GM21381 (cell line): ENCODE measurements around the gene SESTD1.
A peak's percentile ranks its signal among the peaks of the same experiment; 100 is the strongest.

Experiments
- ATAC-seq: cut with Tn5 transposase; IDR thresholded peaks from one replicate; pipeline ENCODE4 v1.9.1; 2021; ENCODE audit warnings: mild to moderate bottlenecking, moderate library complexity; ENCODE audit not compliant: unreplicated experiment

SESTD1 gene

DNA sequence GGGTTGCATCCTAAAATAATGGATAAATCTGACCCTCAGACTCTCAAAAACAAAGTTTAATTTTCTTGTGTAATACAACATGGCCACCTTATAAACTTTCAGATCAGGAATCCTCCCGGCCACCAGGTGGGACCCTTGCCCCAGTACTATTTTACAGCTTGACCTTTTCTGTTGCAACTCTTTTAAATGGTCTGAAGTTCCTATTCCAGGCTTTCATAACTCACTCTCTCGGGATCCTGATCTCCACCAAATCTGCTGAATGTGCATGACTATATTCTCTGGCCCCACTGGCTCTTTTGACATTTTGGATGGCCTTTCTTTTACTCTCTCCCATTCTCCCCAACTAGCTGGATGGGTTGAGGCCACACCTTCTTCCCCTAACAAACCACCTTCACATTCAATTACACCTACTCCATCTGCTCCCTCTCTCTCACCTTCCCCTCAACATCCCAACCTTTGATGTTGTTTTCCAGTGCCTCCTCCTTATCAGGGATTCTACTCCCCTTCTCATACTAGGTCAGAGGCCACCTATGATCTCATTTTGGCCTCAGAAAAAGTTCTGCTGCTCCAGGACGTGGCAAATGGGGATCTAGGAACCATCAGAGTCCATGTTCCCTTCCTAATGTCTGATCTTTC lies 70.8 kb downstream of the SESTD1 start:
- no peak for ATAC-seq

DNA sequence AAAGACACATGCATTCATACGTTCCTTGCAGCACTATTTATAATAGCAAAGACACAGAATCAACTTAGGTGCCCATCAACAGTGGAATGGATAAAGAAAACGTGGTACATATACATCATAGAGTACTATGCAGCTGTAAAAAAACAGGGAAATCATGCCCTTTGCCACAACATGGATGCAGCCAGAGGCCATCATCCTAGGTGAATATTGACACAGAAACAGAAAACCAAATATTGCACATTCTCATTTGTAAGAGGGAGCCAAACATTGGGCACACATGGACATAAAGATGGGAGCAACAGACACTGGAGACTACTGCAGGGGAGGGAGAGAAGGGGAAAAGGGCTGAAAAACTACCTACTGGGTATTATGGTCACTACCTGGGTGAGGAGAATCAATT lies 73.5 kb downstream of the SESTD1 start:
- ATAC-seq = no peak

GRCh38 chr2:179186126-179186525 lies 78.5 kb downstream of the SESTD1 start:
- ATAC-seq = no peak

- no peak for ATAC-seq
Measured at GRCh38 chr2:179184610-179185009, 80.0 kb downstream of the SESTD1 start.

GRCh38 chr2:179181002-179181401 lies 83.6 kb downstream of the SESTD1 start:
- ATAC-seq = peak; percentile 71

DNA sequence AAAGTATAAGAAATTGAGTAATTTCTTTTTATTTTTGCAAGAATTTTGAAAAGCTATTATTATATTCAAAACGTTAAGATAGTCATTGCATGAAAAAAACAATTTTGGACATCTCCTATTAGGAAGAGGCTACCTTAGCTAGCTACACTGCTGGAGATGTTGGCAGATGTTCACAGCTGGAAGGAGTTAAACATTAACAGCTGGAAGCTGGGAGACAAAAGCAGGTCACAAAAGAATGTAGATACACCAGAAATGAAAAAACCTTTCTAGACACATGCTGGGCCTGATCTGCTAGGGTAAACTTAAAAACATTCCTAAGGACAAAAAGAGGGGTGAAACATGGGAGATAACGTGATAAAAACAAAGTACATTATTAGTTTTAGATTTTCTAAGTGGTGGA lies 84.4 kb downstream of the SESTD1 start:
- ATAC-seq = no peak

DNA sequence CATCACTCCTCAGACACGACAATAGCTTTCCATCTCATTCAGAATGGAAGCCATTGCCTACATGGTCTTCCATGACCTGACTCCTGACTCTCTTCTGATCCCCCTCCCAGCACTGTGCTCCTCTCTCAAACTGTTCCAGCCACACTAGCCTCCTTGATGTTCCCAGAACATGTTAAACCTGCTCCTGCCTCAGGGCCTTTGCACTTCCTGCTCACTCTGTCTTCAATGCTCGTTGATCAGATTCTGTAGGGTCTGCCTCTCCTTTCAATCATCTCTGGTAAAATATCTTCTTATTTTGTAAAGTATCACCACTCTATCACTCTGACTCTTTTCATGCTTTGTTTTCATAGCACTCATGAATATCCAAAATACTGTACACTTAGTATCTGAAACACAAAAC lies 84.9 kb downstream of the SESTD1 start:
- no peak for ATAC-seq

GRCh38 chr2:179177694-179178093 lies 86.9 kb downstream of the SESTD1 start:
- ATAC-seq = no peak

DNA sequence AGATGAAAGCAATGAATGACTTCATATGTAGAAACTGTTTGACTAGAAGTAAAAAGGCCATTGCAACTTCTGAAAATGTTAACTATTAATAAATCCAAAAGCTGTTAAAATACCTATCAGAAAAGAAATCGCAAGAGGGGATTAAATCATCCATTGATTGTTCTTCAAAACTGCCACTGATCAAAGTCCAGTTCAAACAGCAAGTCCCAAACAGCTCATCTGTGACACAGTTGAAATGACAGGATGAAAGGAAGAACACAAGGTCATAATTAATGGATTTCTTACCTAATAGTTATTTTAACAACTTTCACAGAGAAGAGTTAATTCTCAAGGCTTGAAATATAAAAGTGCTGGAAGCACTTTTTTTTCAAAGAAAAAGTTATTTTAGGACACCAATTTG lies 90.4 kb downstream of the SESTD1 start:
- ATAC-seq = no peak

GRCh38 chr2:179172894-179173293 lies 91.7 kb downstream of the SESTD1 start:
- ATAC-seq = no peak

DNA sequence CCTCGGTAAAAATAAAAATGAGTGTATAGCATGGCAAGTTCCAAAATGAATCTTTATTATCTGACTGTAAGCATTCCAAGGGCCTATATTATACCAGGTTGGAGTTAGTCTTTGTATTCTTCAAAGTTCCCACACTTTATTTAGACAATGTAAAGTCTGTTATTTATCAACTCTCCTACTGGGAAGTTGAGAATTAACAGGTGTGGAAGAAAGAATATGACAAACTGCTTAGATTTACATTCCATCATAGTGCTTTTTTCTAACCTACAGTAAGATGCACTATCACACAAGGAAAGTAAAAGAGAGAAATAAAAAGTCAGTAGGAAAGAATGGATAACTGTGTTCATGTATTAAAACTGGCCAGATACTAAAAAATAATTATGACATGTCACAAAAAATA lies 93.3 kb downstream of the SESTD1 start:
- ATAC-seq = no peak

- no peak for ATAC-seq
Measured at GRCh38 chr2:179170901-179171300, 93.7 kb downstream of the SESTD1 start.

- ATAC-seq = no peak
Measured at GRCh38 chr2:179165356-179166000, 99.2 kb downstream of the SESTD1 start.

DNA sequence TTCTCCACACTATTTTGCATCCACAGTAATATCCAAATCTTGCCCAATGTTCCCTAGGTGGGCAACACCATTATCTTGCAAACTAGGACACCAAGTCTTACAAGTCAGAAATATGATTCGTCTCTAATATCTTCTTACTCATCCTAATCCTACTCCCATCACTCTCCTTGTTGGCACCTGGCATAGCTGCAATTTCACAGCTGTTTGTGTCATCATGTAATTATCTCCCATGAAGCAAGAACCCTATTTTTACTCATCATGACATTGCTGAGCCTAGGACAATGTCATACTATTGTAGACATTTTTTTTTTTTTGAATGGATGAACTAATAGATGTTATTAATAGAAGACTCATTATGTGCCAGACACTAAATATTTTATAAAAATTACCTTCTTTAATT lies 123.4 kb downstream of the SESTD1 start:
- no peak for ATAC-seq

- no peak for ATAC-seq
Measured at GRCh38 chr2:179140571-179140970, 124.1 kb downstream of the SESTD1 start.

- ATAC-seq = no peak
Measured at GRCh38 chr2:179139506-179139905, 125.1 kb downstream of the SESTD1 start.

- ATAC-seq = no peak
Measured at GRCh38 chr2:179137200-179137759, 127.4 kb downstream of the SESTD1 start.

GRCh38 chr2:179133016-179133415 lies 131.6 kb downstream of the SESTD1 start:
- no peak for ATAC-seq

- no peak for ATAC-seq
Measured at GRCh38 chr2:179132076-179132475, 132.6 kb downstream of the SESTD1 start.

- no peak for ATAC-seq
Measured at GRCh38 chr2:179130560-179130959, 134.1 kb downstream of the SESTD1 start.

DNA sequence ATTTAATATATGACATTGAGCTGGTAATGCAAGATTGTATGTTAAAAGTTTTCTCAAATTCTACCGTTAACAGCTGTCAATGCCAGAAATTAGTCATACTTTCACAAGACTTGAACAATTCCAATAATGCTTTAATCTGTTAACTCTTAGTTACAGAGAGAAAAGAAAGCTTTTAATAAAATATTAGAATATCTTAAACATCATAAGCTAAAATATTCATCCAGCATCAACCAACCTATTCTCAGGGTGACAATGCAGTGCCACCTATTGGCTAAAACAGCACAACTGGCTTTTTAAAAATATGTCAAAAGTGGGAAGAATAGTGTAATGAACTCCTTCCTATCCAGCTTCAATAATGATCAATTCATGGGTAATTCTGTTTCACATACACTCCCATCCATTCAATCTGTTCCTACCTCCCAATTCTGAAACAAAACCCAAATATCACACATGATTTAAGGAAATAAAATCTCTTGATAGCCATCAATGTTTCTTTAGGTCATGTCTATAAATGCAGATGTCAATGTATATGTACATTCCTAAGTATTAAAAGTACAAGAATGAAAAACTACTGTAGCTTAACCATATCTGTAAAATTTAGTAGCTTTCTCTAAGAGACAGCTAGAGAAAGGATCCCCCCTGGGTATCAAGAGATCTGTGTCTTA lies 134.9 kb downstream of the SESTD1 start:
- ATAC-seq = no peak

- ATAC-seq = no peak
Measured at GRCh38 chr2:179125404-179125803, 139.2 kb downstream of the SESTD1 start.
